Retinal pigment epithelial cell (primary cell): ENCODE results near the gene NFKBIZ.

ENCODE experiments used
- DNase-seq: peaks from one replicate; pipeline ENCODE4 v3.0.0-alpha.2; 2010; ENCODE audit warnings: low read depth
- H3K4me3 ChIP-seq: 2 replicates; pipeline ENCODE4 v1.5.1; 2011; ENCODE audit warnings: mild to moderate bottlenecking, low read length, control low read depth, moderate library complexity
- TF ChIP-seq, protein P1 (sequence below): conservative IDR thresholded peaks from 2 replicates; pipeline ENCODE4 v1.5.1; 2011; ENCODE audit warnings: low read depth, low read length, control low read depth, inconsistent platforms

NFKBIZ gene

DNA sequence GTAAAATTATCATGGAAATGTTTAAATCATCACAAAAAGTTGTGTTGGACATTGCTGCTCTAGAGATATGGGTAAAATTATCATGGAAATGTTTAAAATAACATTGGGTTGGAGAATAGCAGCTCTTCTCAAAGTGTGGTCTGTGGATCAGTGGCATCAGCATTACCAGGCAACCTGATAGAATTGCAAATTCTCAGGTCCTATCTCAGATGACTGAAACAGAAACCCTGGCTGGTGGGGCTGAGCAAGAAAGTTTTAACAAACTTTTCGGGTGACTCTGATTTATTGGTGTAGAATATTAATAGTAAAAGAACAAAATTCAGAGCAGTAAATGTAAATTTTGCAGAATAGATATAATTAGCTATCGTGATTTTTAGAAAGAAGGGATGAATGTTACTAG lies 41.4 kb upstream of the NFKBIZ start:
- DNase-seq = no peak
- TF ChIP-seq, protein P1, sequence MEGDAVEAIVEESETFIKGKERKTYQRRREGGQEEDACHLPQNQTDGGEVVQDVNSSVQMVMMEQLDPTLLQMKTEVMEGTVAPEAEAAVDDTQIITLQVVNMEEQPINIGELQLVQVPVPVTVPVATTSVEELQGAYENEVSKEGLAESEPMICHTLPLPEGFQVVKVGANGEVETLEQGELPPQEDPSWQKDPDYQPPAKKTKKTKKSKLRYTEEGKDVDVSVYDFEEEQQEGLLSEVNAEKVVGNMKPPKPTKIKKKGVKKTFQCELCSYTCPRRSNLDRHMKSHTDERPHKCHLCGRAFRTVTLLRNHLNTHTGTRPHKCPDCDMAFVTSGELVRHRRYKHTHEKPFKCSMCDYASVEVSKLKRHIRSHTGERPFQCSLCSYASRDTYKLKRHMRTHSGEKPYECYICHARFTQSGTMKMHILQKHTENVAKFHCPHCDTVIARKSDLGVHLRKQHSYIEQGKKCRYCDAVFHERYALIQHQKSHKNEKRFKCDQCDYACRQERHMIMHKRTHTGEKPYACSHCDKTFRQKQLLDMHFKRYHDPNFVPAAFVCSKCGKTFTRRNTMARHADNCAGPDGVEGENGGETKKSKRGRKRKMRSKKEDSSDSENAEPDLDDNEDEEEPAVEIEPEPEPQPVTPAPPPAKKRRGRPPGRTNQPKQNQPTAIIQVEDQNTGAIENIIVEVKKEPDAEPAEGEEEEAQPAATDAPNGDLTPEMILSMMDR = no peak
- H3K4me3 ChIP-seq = no peak overlapping the region

GRCh38 chr3:101809178-101810021 lies 39.9 kb upstream of the NFKBIZ start:
- H3K4me3 ChIP-seq = no peak overlapping the region
- TF ChIP-seq, protein P1 = peak; percentile 69
- no peak for DNase-seq

GRCh38 chr3:101810022-101810418 lies 39.3 kb upstream of the NFKBIZ start:
- DNase-seq = no peak
- TF ChIP-seq, protein P1 = no peak
- no peak overlapping the region for H3K4me3 ChIP-seq

GRCh38 chr3:101811875-101812274 lies 37.4 kb upstream of the NFKBIZ start:
- TF ChIP-seq, protein P1 = no peak
- DNase-seq = no peak
- H3K4me3 ChIP-seq = no peak overlapping the region

DNA sequence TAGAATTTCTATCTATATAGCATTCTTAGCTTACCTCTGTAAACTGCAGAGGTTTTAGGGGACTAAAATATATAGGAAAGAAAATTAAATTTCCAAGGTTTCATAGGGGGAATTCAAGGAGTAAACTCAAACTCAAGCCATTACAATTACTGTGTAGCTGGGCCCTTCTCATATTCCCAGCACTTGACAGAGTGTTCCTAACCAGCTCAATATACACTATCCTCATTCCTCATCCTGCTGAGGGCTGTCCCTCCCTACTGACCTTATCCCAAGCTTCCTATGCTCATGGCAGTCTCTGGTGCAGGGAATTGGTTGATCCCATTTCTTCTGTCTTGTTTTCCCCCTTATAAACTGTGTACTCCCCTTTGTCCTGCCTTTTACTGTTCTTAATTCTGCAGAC lies 36.4 kb upstream of the NFKBIZ start:
- no peak overlapping the region for H3K4me3 ChIP-seq
- no peak for DNase-seq
- TF ChIP-seq, protein P1 = no peak

DNA sequence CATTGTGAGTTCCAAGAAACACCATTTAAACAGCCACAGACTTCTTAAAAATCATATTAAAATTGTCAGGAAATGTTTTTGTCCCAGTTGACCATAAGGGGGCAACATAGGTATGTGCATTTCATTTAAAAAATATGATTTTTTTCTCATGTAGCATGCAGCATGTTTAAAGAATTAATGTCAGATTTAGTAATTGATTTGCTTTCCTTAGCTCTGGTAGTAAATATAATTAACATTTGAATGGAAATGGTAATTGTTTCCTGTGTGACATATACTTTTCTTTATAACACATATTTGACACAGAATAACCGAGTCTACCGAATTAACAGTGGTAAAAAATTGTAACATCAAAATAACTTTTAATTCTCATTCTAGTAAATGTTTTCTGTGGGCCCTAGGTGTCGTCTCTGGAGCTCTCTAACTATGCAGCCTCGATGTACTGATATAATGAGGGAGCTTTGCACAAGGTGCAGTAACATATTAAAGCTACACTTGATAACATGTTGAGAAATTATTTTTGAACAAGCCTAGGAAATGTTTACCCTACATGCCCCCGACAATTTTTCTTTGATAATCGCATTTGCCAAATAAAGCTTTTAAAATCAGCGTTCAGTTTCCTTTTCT lies 35.4 kb upstream of the NFKBIZ start:
- no peak for DNase-seq
- no peak overlapping the region for H3K4me3 ChIP-seq

More for the DNA sequence above, 35.4 kb upstream of the NFKBIZ start:
- TF ChIP-seq, protein P1 = peak; percentile 54
